Naive B cell (primary cell): ENCODE results near the gene CCNJL. TPM values are rescaled to one million over a fixed set of nuclear protein-coding genes. Genes with fewer than 3 reads are reported as not detected.
A peak's percentile ranks its signal among the peaks of the same experiment; 100 is the strongest.

Experiments used
- ATAC-seq, 2 donors: fragments of 150-1000 bp; cut with Tn5 transposase; 2 replicates each; pipeline ENCODE4 v1.10.0; 2021; ENCODE audit warnings: low read depth in 2 of 2, mild to moderate bottlenecking in 2 of 2, moderate library complexity in 2 of 2
- DNase-seq: peaks from one replicate; pipeline ENCODE4 v3.0.0; 2022
- H3K27ac Mint-ChIP-seq, 6 donors: one replicate each; pipeline ENCODE4 v1.8.0; 2020 to 2022; ENCODE audit warnings: mild to moderate bottlenecking in 6 of 6, mixed read lengths in 6 of 6, moderate library complexity in 5 of 6, inconsistent platforms in 2 of 6
- H3K27me3 Mint-ChIP-seq, 3 donors: one replicate each; pipeline ENCODE4 v1.8.0; 2021 to 2022; ENCODE audit warnings: mixed read lengths in 3 of 3, mild to moderate bottlenecking in 1 of 3
- H3K36me3 Mint-ChIP-seq, 2 donors: one replicate each; pipeline ENCODE4 v1.8.0; 2020 to 2022; ENCODE audit warnings: mixed read lengths in 2 of 2, inconsistent platforms in 1 of 2, mild to moderate bottlenecking in 1 of 2
- H3K4me1 Mint-ChIP-seq, 3 donors: one replicate each; pipeline ENCODE4 v1.8.0; 2020 to 2022; ENCODE audit warnings: mixed read lengths in 3 of 3, inconsistent platforms in 1 of 3, mild to moderate bottlenecking in 1 of 3, moderate library complexity in 1 of 3
- H3K4me3 Mint-ChIP-seq, 8 donors: one replicate each; pipeline ENCODE4 v1.8.0; 2020 to 2022; ENCODE audit warnings: mild to moderate bottlenecking in 8 of 8, mixed read lengths in 8 of 8, moderate library complexity in 8 of 8, inconsistent platforms in 2 of 8
- H3K9me3 Mint-ChIP-seq, 7 donors: one replicate each; pipeline ENCODE4 v1.8.0; 2020 to 2022; ENCODE audit warnings: mixed read lengths in 7 of 7, mild to moderate bottlenecking in 5 of 7, inconsistent platforms in 2 of 7, moderate library complexity in 1 of 7
- polyA plus RNA-seq, 6 donors: library from polyadenylated mRNA; unstranded; fragments of 300-500 nt; fragmentation: Illumina TruSeq; gene quantifications; one replicate each; pipeline ENCODE4 v1.2.3, GENCODE V29; 2021; ENCODE audit warnings: low read depth in 6 of 6

CCNJL gene
- polyA plus RNA-seq, 6 donors from 2014 or later = 0.12 TPM; not detected in 5

GRCh38 chr5:160210606-160211005, 101.8 kb downstream of the CCNJL start:
- H3K4me1 Mint-ChIP-seq = no peaks in the 10 kb centered on the region
- peaks cover 0 to 2% (median 2%) of the 10 kb centered on the region in 3 donors for H3K27me3 Mint-ChIP-seq
- DNase-seq (no peak), ATAC-seq (no peak)
- H3K27ac Mint-ChIP-seq = no peak overlapping the region
- H3K4me3 Mint-ChIP-seq = no peak overlapping the region
- H3K36me3 Mint-ChIP-seq = no peaks in the 10 kb centered on the region
- H3K9me3 Mint-ChIP-seq = no peaks in the 10 kb centered on the region

GRCh38 chr5:160209917-160210316, 102.4 kb downstream of the CCNJL start:
- Mint-ChIP-seq H3K9me3 (no peaks in the 10 kb centered on the region), H3K27ac (peak overlapping the region in 1 of 6 donors; percentile 44), H3K4me1 (no peaks in the 10 kb centered on the region), H3K4me3 (no peak overlapping the region), H3K36me3 (no peaks in the 10 kb centered on the region), H3K27me3 (no peaks in the 10 kb centered on the region)
- ATAC-seq = no peak
- no peak for DNase-seq

GRCh38 chr5:160207061-160207460, 105.3 kb downstream of the CCNJL start:
- no peak for ATAC-seq
- Mint-ChIP-seq H3K4me3 (no peak overlapping the region), H3K27ac (no peak overlapping the region), H3K27me3 (peaks cover 0 to 4% (median 2%) of the 10 kb centered on the region in 3 donors), H3K36me3 (no peaks in the 10 kb centered on the region), H3K9me3 (no peaks in the 10 kb centered on the region), H3K4me1 (no peaks in the 10 kb centered on the region)
- no peak for DNase-seq

Other genes with a start within 250 kb of the CCNJL start
- gene PWWP2A, start 193.1 kb downstream of the CCNJL start, polyA plus RNA-seq = 10 to 100 TPM in 5 of 6 donors, 1 to 10 TPM in 1; 8.4 to 44.8 (median 36.0) TPM
- not detected for gene FABP6, start 83.1 kb downstream of the CCNJL start, polyA plus RNA-seq
- gene C1QTNF2, start 58.1 kb upstream of the CCNJL start, polyA plus RNA-seq = not detected
- under 1 TPM in 4 of 6 donors, not detected in 2; 0.22 to 0.53 (median 0.39) TPM for gene FAM200C, start 87.5 kb upstream of the CCNJL start, polyA plus RNA-seq
- gene SLU7, start 106.5 kb upstream of the CCNJL start, polyA plus RNA-seq = 100 to 1,000 TPM in 2 of 6 donors, 10 to 100 TPM in 4; 83.6 to 115 (median 94.8) TPM
- gene PTTG1, start 109.3 kb upstream of the CCNJL start, polyA plus RNA-seq = 10 to 100 TPM in 5 of 6 donors, 1 to 10 TPM in 1; 2.6 to 17.2 (median 12.2) TPM